ENCODE data around the gene ZMYND8. TPM values are rescaled to one million over a fixed set of nuclear protein-coding genes. Genes with fewer than 3 reads are reported as not detected.

Gene ZMYND8
- total and polyA plus RNA-seq, 2 donors (not counting 3 experiments of a cell fraction or from before 2014, with no cell fraction given), result 30.6 to 75.2 TPM

GRCh38 chr20:47235853-47236638 lies 120.5 kb downstream of the ZMYND8 start:
- Histone ChIP-seq H3K79me2 (ENCODE audit: control insufficient read depth, insufficient read depth, low read length) (peaks cover 5% of the 10 kb centered on the region), H2AFZ (ENCODE audit: low read depth, low read length) (no peak overlapping the region), H3K27me3 (ENCODE audit: control insufficient read depth in 2 of 2, insufficient read depth in 2 of 2, low read length in 2 of 2) (no peaks in the 10 kb centered on the region), H3K9me1 (replicated peaks; ENCODE audit: control insufficient read depth, extremely low read depth, insufficient read depth, low read length) (no peaks in the 10 kb centered on the region), H3K4me2 (ENCODE audit: insufficient read depth, low read length) (no peak overlapping the region), H4K20me1 (replicated peaks; ENCODE audit: control insufficient read depth, extremely low read depth, insufficient read depth, low read length) (no peaks in the 10 kb centered on the region), H3K4me3 (replicated peaks in 1 of 3; ENCODE audit: insufficient read depth in 1 of 3, low read depth in 1 of 3, low read length in 3 of 3) (no peak overlapping the region), H3K27ac (ENCODE audit: insufficient read depth, low read depth, low read length) (no peak overlapping the region), H3K9me3 (replicated peaks; ENCODE audit: control insufficient read depth, insufficient read depth, low read length) (no peaks in the 10 kb centered on the region), H3K9ac (replicated peaks; ENCODE audit: extremely low read depth, insufficient read depth, low read length) (no peak overlapping the region), H3K4me1 (ENCODE audit: control insufficient read depth, extremely low read depth, insufficient read depth, low read length) (no peaks in the 10 kb centered on the region), H3K36me3 (ENCODE audit: control insufficient read depth in 2 of 2, extremely low read depth in 1 of 2, insufficient read depth in 2 of 2, low read length in 2 of 2) (peaks cover 21 to 41% of the 10 kb centered on the region in 2 experiments)
- ChIA-PET CTCF (interaction anchor here (1.0 to 2.4 kb wide), 3 partner anchors 37 to 148 kb away, joined by 4 to 12 read pairs (median 4); no protein-coding TSS in a partner anchor), POLR2A (interaction anchor here (1.7 kb wide), 1 partner anchor 9 kb away, joined by 3 read pairs; no protein-coding TSS in a partner anchor)
- TF ChIP-seq POLR2AphosphoS5 (IDR thresholded peaks at IDR 0.05; ENCODE audit: insufficient read depth, low read depth, low read length) (no peak), FOS (IDR thresholded peaks at IDR 0.05; ENCODE audit: borderline replicate concordance, insufficient read depth, low read length) (no peak), EZH2 (IDR thresholded peaks at IDR 0.05; ENCODE audit: borderline replicate concordance, low read depth, low read length, severe bottlenecking) (no peak), JUN (IDR thresholded peaks at IDR 0.05; ENCODE audit: borderline replicate concordance, insufficient read depth, insufficient read length, low read depth) (no peak), MYC (IDR thresholded peaks at IDR 0.05; ENCODE audit: low read depth, low read length) (no peak), GATA2 (IDR thresholded peaks at IDR 0.05; ENCODE audit: insufficient read depth, insufficient read length, low read depth, low read length) (no peak), POLR2A (IDR thresholded peaks at IDR 0.05; ENCODE audit: low read depth, low read length) (no peak)
- TF ChIP-seq, protein P1, sequence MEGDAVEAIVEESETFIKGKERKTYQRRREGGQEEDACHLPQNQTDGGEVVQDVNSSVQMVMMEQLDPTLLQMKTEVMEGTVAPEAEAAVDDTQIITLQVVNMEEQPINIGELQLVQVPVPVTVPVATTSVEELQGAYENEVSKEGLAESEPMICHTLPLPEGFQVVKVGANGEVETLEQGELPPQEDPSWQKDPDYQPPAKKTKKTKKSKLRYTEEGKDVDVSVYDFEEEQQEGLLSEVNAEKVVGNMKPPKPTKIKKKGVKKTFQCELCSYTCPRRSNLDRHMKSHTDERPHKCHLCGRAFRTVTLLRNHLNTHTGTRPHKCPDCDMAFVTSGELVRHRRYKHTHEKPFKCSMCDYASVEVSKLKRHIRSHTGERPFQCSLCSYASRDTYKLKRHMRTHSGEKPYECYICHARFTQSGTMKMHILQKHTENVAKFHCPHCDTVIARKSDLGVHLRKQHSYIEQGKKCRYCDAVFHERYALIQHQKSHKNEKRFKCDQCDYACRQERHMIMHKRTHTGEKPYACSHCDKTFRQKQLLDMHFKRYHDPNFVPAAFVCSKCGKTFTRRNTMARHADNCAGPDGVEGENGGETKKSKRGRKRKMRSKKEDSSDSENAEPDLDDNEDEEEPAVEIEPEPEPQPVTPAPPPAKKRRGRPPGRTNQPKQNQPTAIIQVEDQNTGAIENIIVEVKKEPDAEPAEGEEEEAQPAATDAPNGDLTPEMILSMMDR (IDR thresholded peaks at IDR 0.05; ENCODE audit: extremely low read depth in 1 of 2, insufficient read depth in 1 of 2, low read depth in 1 of 2, low read length in 2 of 2), result no peak
- BruUV-seq (replicated peaks), result no TSS peak
- no peak for DNase-seq (ENCODE audit: low read depth, low spot score)
- dilution Hi-C loops (cut with MboI; ENCODE audit: extremely low pct_ligation_motif_present, low sequenced_read_pairs), result no loop called here
- intact Hi-C loops (cut with micrococcal nuclease), result no loop called here
- FAIRE-seq, result no peak

Measured in endothelial cell of umbilical vein (primary cell).